Thyroid gland (tissue), 4 donors: Measurements from ENCODE around the gene RIBC2. TPM values are rescaled to one million over a fixed set of nuclear protein-coding genes. Genes with fewer than 3 reads are reported as not detected.
A peak's percentile ranks its signal among the peaks of the same experiment; 100 is the strongest.
"Not testable (repeated sequence)": the region's sequence is repeated elsewhere in the genome, so short reads cannot be mapped to it uniquely, and the experiment has no call there.

Source experiments
- DNase-seq, 2 donors: peaks; one replicate each; pipeline ENCODE4 v3.0.0-alpha.2; 2019
- H3K27ac ChIP-seq, 3 donors: fragments of 200-600 bp; sonication (generic); 1 replicate in 2 of 3; 2 replicates in 1 of 3; pipeline ENCODE4 v1.5.1; 2016 to 2019; ENCODE audit warnings: mild to moderate bottlenecking in 1 of 3, moderate library complexity in 1 of 3
- H3K27me3 ChIP-seq: fragments of 200-600 bp; sonication (generic); one replicate; pipeline ENCODE4 v1.5.1; 2019
- H3K36me3 ChIP-seq, 2 donors: fragments of 200-600 bp; sonication (generic); one replicate each; pipeline ENCODE4 v1.5.1; 2016 to 2019
- H3K4me1 ChIP-seq, 2 donors: fragments of 200-600 bp; sonication (generic); one replicate each; pipeline ENCODE4 v1.5.1; 2017 to 2019
- H3K4me3 ChIP-seq, 3 donors: fragments of 200-600 bp; sonication (generic); replicated peaks in 1 of 3; 1 replicate in 2 of 3; 2 replicates in 1 of 3; pipeline ENCODE4 v1.5.1; 2016; ENCODE audit warnings: mild to moderate bottlenecking in 1 of 3
- H3K9me3 ChIP-seq: fragments of 200-600 bp; sonication (generic); one replicate; pipeline ENCODE4 v1.5.1; 2017
- CTCF ChIP-seq, 6 experiments: fragments of 200-600 bp in 3 of 6; fragments of 450-650 bp in 3 of 6; sonication (generic) in 3 of 6; IDR thresholded peaks; one replicate each; pipeline ENCODE4 v1.5.1; 2016 to 2019; ENCODE audit warnings: antibody characterized with exemption in 6 of 6, mild to moderate bottlenecking in 2 of 6, inconsistent platforms in 1 of 6, moderate library complexity in 1 of 6
- POLR2A ChIP-seq, 2 donors: fragments of 450-650 bp; IDR thresholded peaks; one replicate each; pipeline ENCODE4 v1.6.1; 2017; ENCODE audit warnings: antibody characterized with exemption in 2 of 2, mild to moderate bottlenecking in 2 of 2, moderate library complexity in 1 of 2
- WGBS, 2 donors: methylation state at CpG; one replicate each; pipeline ENCODE4 v1.1.5; 2017; 5-methylcytosine and 5-hydroxymethylcytosine counted together
- intact Hi-C: fragments of 100-400 bp; cut with DNase I; formaldehyde crosslinking; loops from one replicate; pipeline ENCODE4 v1.15.1; 2023
- total RNA-seq, 4 donors: library from RNA; depleted of rRNA; stranded (reverse); fragments of >200 nt; gene quantifications; one replicate each; pipeline ENCODE4 v1.2.3, GENCODE V29; 2016

The RIBC2 gene
- total RNA-seq, 4 donors from 2014 or later: 0.45 to 4.2 TPM; not detected in 2

- Histone ChIP-seq H3K4me1 (peaks cover 0 to 6% of the 10 kb centered on the region in 2 donors), H3K27ac (no peak overlapping the region), H3K27me3 (no peaks in the 10 kb centered on the region), H3K9me3 (no peaks in the 10 kb centered on the region), H3K4me3 (no peak overlapping the region), H3K36me3 (no peaks in the 10 kb centered on the region)
- 79 to 83% methylated on average over 3 to 9 of the region's 9 CpGs for WGBS, 2 donors
- TF ChIP-seq POLR2A (IDR thresholded peaks at IDR 0.05): no peak
- no peak for TF ChIP-seq CTCF (IDR thresholded peaks at IDR 0.05)
- intact Hi-C loops: no loop called here
- peak in 1 of 2 donors; percentile 14 for DNase-seq
Measured at GRCh38 chr22:45448431-45448830, 34.9 kb downstream of the RIBC2 start.

DNA sequence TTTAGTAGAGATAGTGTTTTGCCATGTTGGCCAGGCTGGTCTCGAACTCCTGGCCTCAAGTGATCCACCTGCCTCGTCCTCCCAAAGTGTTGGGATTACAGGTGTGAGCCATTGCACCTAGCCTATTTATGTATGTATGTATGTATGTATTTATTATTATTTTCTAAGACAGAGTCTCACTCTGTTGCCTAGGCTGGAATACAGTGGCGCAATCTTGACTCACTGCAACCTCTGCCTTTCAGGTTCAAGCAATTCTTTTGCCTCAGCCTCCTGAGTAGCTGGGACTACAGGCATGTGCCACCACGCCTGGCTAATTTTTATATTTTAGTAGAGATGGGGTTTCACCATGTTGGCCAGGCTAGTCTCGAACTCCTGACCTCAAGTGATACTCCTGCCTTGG, 35.9 kb downstream of the RIBC2 start:
- DNase-seq, H3K4me3 ChIP-seq, H3K4me1 ChIP-seq, H3K36me3 ChIP-seq, intact Hi-C loops, H3K9me3 ChIP-seq, H3K27me3 ChIP-seq: not testable (repeated sequence)
- WGBS, 2 donors: 98% methylated on average over 5 of the region's 5 CpGs
- H3K27ac ChIP-seq: peak overlapping the region in 1 of 3 donors; percentile 2

- H3K4me1 ChIP-seq: peaks cover 0 to 6% of the 10 kb centered on the region in 2 donors
- H3K36me3 ChIP-seq: no peaks in the 10 kb centered on the region
- peak overlapping the region in 1 of 3 donors; percentile 52 for H3K27ac ChIP-seq
- H3K9me3 ChIP-seq: no peaks in the 10 kb centered on the region
- intact Hi-C loops: no loop called here
- WGBS, 2 donors: 88 to 92% methylated on average over 16 of the region's 16 CpGs
- H3K27me3 ChIP-seq: no peaks in the 10 kb centered on the region
- DNase-seq: no peak
- no peak overlapping the region for H3K4me3 ChIP-seq
- TF ChIP-seq POLR2A (IDR thresholded peaks at IDR 0.05) (no peak), CTCF (IDR thresholded peaks at IDR 0.05) (no peak)
Measured at GRCh38 chr22:45450101-45450785, 36.8 kb downstream of the RIBC2 start.

GRCh38 chr22:45450921-45451651, 37.6 kb downstream of the RIBC2 start:
- no peaks in the 10 kb centered on the region for H3K27me3 ChIP-seq
- peaks cover 0 to 6% of the 10 kb centered on the region in 2 donors for H3K4me1 ChIP-seq
- peak overlapping the region in 2 of 3 donors; percentile 10 to 52 for H3K27ac ChIP-seq
- H3K9me3 ChIP-seq: no peaks in the 10 kb centered on the region
- intact Hi-C loops: no loop called here
- TF ChIP-seq POLR2A (IDR thresholded peaks at IDR 0.05) (no peak), CTCF (IDR thresholded peaks at IDR 0.05) (no peak)
- no peak overlapping the region for H3K4me3 ChIP-seq
- no peaks in the 10 kb centered on the region for H3K36me3 ChIP-seq
- DNase-seq: no peak
- WGBS, 2 donors: 52 to 54% methylated on average over 12 of the region's 12 CpGs

- intact Hi-C loops: no loop called here
- H3K27ac ChIP-seq: peak overlapping the region in 1 of 3 donors; percentile 36
- no peaks in the 10 kb centered on the region for H3K27me3 ChIP-seq
- no peak overlapping the region for H3K4me3 ChIP-seq
- no peaks in the 10 kb centered on the region for H3K36me3 ChIP-seq
- WGBS, 2 donors: 82 to 93% methylated on average over 6 of the region's 6 CpGs
- TF ChIP-seq CTCF (IDR thresholded peaks at IDR 0.05) (no peak), POLR2A (IDR thresholded peaks at IDR 0.05) (no peak)
- H3K4me1 ChIP-seq: peaks cover 0 to 6% of the 10 kb centered on the region in 2 donors
- DNase-seq: no peak
- H3K9me3 ChIP-seq: no peaks in the 10 kb centered on the region
Measured at GRCh38 chr22:45451972-45452371, 38.5 kb downstream of the RIBC2 start.
